Gastrocnemius medialis (tissue), 4 donors: ENCODE measurements around the gene COLEC12. TPM values are rescaled to one million over a fixed set of nuclear protein-coding genes. Genes with fewer than 3 reads are reported as not detected.

Experiments used
- ATAC-seq, 2 donors: fragments of 150-250 bp; one replicate each; pipeline ENCODE4 v1.9.1; 2016
- DNase-seq, 2 donors: peaks; one replicate each; pipeline ENCODE4 v3.0.0-alpha.2; 2019
- H3K27ac ChIP-seq, 4 donors: fragments of 200-600 bp; sonication (generic); 1 replicate in 1 of 4; 2 replicates in 3 of 4; pipeline ENCODE4 v1.5.1; 2016 to 2018; ENCODE audit warnings: mild to moderate bottlenecking in 2 of 4, moderate library complexity in 1 of 4
- H3K27me3 ChIP-seq, 3 donors: fragments of 200-600 bp; sonication (generic) in 2 of 3; 1 replicate in 1 of 3; 2 replicates in 2 of 3; pipeline versions ENCODE4 v1.5.1 to v1.6.0; 2016 to 2019; ENCODE audit warnings: mild to moderate bottlenecking in 1 of 3, moderate library complexity in 1 of 3
- H3K36me3 ChIP-seq, 2 donors: fragments of 200-600 bp; sonication (generic) in 1 of 2; one replicate each; pipeline ENCODE4 v1.5.1; 2017 to 2018
- H3K4me1 ChIP-seq, 2 donors: fragments of 200-600 bp; sonication (generic) in 1 of 2; one replicate each; pipeline ENCODE4 v1.5.1; 2016 to 2017; ENCODE audit warnings: mild to moderate bottlenecking in 2 of 2
- H3K4me3 ChIP-seq, 4 donors: fragments of 200-600 bp; sonication (generic) in 3 of 4; 1 replicate in 1 of 4; 2 replicates in 3 of 4; pipeline ENCODE4 v1.5.1; 2016 to 2019; ENCODE audit warnings: mild to moderate bottlenecking in 2 of 4
- H3K9me3 ChIP-seq, 3 donors: fragments of 200-600 bp; sonication (generic) in 2 of 3; 1 replicate in 1 of 3; 2 replicates in 2 of 3; pipeline ENCODE4 v1.5.1; 2016 to 2019
- POLR2A ChIP-seq, 2 donors: fragments of 450-650 bp; IDR thresholded peaks; one replicate each; pipeline ENCODE4 v1.6.1; 2017; ENCODE audit warnings: antibody characterized with exemption in 2 of 2, mild to moderate bottlenecking in 2 of 2, moderate library complexity in 2 of 2
- in situ Hi-C, 4 donors: fragments of 200-750 bp; cut with MboI; loops; one replicate each; pipeline versions ENCODE4 v1.15.0 to v1.8.0; 2017; ENCODE audit warnings: low sequenced_read_pairs in 4 of 4
- intact Hi-C: fragments of 100-400 bp; cut with DNase I; formaldehyde crosslinking; loops from one replicate; pipeline ENCODE4 v1.15.1; 2023; ENCODE audit warnings: low total_unique reads
- total RNA-seq, 4 donors: library from RNA; depleted of rRNA; stranded (reverse); fragments of >200 nt; gene quantifications; one replicate each; pipeline versions ENCODE4 v1.1.0 to v1.2.3, GENCODE V29; 2016
- TF ChIP-seq, protein P1 (sequence below), 5 experiments: fragments of 450-650 bp in 3 of 5; fragments of 200-600 bp in 2 of 5; sonication (generic) in 2 of 5; IDR thresholded peaks in 4 of 5; conservative IDR thresholded peaks in 1 of 5; 1 replicate in 4 of 5; 2 replicates in 1 of 5; pipeline ENCODE4 v1.5.1; 2016 to 2019; ENCODE audit warnings: antibody characterized with exemption in 5 of 5, mild to moderate bottlenecking in 3 of 5, moderate library complexity in 3 of 5

Gene COLEC12
- total RNA-seq, 4 donors from 2014 or later, result 0.97 to 6.1 (median 5.1) TPM

DNA sequence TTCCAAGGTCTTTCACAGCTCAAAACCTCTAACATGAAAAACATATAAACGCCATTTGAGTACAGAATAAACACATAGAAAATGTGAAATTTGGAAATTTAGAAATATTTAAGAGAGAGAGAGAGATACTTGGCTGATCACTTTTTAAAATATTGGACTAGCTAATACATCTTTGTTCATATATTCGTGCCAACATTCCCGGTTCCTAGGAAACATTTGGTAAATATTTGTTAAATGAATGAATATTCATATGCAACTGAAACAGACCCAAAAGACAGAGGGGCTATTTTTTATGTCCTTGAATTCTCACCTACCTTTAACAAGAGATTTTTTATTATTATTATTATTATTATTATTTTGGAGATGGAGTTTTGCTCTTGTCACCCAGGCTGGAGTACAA, 8.3 kb upstream of the COLEC12 start:
- Histone ChIP-seq H3K27ac (no peak overlapping the region), H3K4me3 (no peak overlapping the region), H3K9me3 (no peaks in the 10 kb centered on the region), H3K36me3 (no peaks in the 10 kb centered on the region), H3K4me1 (no peaks in the 10 kb centered on the region), H3K27me3 (no peaks in the 10 kb centered on the region)
- TF ChIP-seq, protein P1, sequence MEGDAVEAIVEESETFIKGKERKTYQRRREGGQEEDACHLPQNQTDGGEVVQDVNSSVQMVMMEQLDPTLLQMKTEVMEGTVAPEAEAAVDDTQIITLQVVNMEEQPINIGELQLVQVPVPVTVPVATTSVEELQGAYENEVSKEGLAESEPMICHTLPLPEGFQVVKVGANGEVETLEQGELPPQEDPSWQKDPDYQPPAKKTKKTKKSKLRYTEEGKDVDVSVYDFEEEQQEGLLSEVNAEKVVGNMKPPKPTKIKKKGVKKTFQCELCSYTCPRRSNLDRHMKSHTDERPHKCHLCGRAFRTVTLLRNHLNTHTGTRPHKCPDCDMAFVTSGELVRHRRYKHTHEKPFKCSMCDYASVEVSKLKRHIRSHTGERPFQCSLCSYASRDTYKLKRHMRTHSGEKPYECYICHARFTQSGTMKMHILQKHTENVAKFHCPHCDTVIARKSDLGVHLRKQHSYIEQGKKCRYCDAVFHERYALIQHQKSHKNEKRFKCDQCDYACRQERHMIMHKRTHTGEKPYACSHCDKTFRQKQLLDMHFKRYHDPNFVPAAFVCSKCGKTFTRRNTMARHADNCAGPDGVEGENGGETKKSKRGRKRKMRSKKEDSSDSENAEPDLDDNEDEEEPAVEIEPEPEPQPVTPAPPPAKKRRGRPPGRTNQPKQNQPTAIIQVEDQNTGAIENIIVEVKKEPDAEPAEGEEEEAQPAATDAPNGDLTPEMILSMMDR (IDR thresholded peaks at IDR 0.05 in 4 of 5, conservative IDR thresholded peaks at IDR 0.05 in 1 of 5), result no peak
- no peak for TF ChIP-seq POLR2A (IDR thresholded peaks at IDR 0.05)
- DNase-seq (no peak), ATAC-seq (no peak)
- intact Hi-C loops (no loop called here), in situ Hi-C loops (loop anchor here in 2 of 4 donors (25.0 kb wide), 1 partner anchor 103 kb away; no protein-coding TSS in a partner anchor)

DNA sequence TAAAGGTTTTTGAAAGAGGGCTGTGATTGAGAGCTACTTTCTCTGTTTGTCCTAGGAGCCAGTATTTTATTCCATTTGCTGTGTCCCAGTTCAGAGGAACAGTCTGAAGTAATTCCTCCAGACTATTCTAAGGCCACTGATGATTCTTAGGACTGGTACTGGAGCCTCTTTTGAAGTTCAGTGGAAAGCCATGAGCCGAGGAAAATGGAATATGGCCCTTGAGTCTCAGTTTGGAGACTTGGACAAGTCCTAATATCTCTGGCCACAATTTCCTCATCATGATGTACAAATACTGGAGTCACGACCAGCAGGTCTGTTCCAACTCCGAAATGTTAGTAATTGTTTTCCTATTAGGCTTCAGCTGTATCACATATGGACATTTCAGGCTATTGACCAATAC, 7.1 kb upstream of the COLEC12 start:
- no peaks in the 10 kb centered on the region for H3K36me3 ChIP-seq
- in situ Hi-C loops (loop anchor here in 2 of 4 donors (25.0 kb wide), 1 partner anchor 105 kb away; no protein-coding TSS in a partner anchor), intact Hi-C loops (no loop called here)
- DNase-seq (no peak), ATAC-seq (no peak)
- no peaks in the 10 kb centered on the region for H3K9me3 ChIP-seq
- no peaks in the 10 kb centered on the region for H3K27me3 ChIP-seq
- TF ChIP-seq POLR2A (IDR thresholded peaks at IDR 0.05), result no peak
- TF ChIP-seq, protein P1 (IDR thresholded peaks at IDR 0.05 in 4 of 5, conservative IDR thresholded peaks at IDR 0.05 in 1 of 5), result no peak
- no peaks in the 10 kb centered on the region for H3K4me1 ChIP-seq
- no peak overlapping the region for H3K4me3 ChIP-seq
- no peak overlapping the region for H3K27ac ChIP-seq

DNA sequence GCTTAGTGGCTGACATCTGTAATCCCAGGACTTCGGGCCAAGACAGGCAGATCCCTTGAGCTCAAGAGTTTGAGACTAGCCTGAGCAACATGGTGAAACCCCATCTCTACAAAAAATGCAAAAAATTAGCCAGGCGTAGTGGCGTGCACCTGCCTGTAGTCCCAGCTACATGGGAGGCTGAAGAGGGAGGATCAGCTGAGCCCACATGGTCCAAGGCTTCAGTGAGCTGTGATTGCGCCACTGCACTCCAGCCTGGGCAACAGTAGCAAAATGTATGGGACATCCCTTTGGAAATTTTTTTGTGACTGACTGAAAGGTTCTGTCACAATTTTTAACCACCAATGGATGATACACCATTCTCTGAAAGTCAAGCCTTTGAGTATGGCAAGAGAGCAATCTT, 6.3 kb upstream of the COLEC12 start:
- in situ Hi-C loops (loop anchor here in 2 of 4 donors (25.0 kb wide), 1 partner anchor 106 kb away; no protein-coding TSS in a partner anchor), intact Hi-C loops (no loop called here)
- ATAC-seq (no peak), DNase-seq (no peak)
- Histone ChIP-seq H3K9me3 (no peaks in the 10 kb centered on the region), H3K27me3 (no peaks in the 10 kb centered on the region), H3K4me1 (no peaks in the 10 kb centered on the region), H3K27ac (no peak overlapping the region), H3K4me3 (no peak overlapping the region), H3K36me3 (no peaks in the 10 kb centered on the region)
- TF ChIP-seq POLR2A (IDR thresholded peaks at IDR 0.05), result no peak
- TF ChIP-seq, protein P1 (IDR thresholded peaks at IDR 0.05 in 4 of 5, conservative IDR thresholded peaks at IDR 0.05 in 1 of 5), result no peak

DNA sequence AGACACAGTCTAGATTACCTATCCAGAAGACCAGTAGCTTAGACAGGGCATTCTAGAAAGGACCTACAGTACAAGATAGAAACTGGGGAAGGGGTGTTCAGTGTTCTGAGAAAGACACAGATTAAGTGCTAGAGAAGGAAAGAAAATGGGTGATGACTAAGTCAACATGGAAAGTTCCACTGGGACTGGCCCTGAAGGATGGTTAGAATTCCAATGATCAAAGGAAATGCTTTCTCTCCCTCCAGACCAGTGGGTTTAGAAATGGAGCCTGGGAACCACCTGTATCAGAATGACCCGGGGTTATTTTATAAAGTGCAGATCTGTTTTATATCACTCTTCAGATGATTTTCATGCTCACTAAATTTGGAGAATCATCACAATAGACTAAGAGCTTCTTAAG, 5.8 kb upstream of the COLEC12 start:
- TF ChIP-seq, protein P1 (IDR thresholded peaks at IDR 0.05 in 4 of 5, conservative IDR thresholded peaks at IDR 0.05 in 1 of 5), result no peak
- TF ChIP-seq POLR2A (IDR thresholded peaks at IDR 0.05), result no peak
- DNase-seq (no peak), ATAC-seq (no peak)
- Histone ChIP-seq H3K4me1 (no peaks in the 10 kb centered on the region), H3K27ac (no peak overlapping the region), H3K4me3 (no peak overlapping the region), H3K27me3 (peaks cover 0 to 2% (median 2%) of the 10 kb centered on the region in 3 donors), H3K9me3 (no peaks in the 10 kb centered on the region), H3K36me3 (no peaks in the 10 kb centered on the region)
- in situ Hi-C loops (loop anchor here in 2 of 4 donors (25.0 kb wide), 1 partner anchor 106 kb away; no protein-coding TSS in a partner anchor), intact Hi-C loops (no loop called here)
